MM.1S (cell line): Measurements from ENCODE around the gene PHACTR1.

Source experiments
- CTCF ChIP-seq: fragments of 300-600 bp; sonication (generic); IDR thresholded peaks from 2 replicates; pipeline ENCODE4 v1.5.1; 2016; ENCODE audit warnings: antibody characterized with exemption, low read length, mixed read lengths
- EZH2 ChIP-seq: fragments of 300-600 bp; sonication (generic); optimal IDR thresholded peaks from 2 replicates; pipeline ENCODE3; 2017; ENCODE audit warnings: low read depth, mild to moderate bottlenecking, antibody characterized with exemption, low read length, mixed read lengths
- EZH2phosphoT487 ChIP-seq: fragments of 300-600 bp; sonication (generic); IDR thresholded peaks from 2 replicates; pipeline ENCODE4 v1.6.1; 2018; ENCODE audit warnings: antibody characterized with exemption, low read length

DNA sequence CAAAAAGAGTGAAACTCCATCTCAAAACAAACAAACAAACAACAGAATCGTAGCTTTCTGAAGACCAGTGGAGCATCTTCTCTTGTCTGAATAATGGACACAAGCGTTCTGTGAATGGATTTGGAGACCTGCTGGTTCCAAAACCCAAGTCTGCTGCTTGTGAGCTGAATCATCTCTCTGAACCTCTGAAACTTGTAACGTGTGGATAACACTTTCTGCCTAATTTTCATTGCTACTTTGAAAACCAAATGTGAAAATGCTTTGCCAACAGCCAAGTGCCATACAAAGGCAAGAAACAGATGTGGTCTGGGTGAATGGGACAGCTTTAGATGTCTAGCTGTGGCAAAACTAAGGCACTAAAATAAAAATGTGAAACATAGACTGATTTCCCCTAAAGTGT is 44.3 kb downstream of the PHACTR1 start:
- no peak for TF ChIP-seq CTCF
- TF ChIP-seq EZH2: no peak
- TF ChIP-seq EZH2phosphoT487: no peak
